Measurements from ENCODE around the gene LIPC.

The LIPC gene

GRCh38 chr15:58517682-58518525 lies 86.1 kb downstream of the LIPC start:
- DNase-seq (ENCODE audit: low read depth, low spot score): no peak

- no peak for DNase-seq (ENCODE audit: low read depth, low spot score)
These were observed 86.8 kb downstream of the LIPC start for GRCh38 chr15:58518626-58519025.

GRCh38 chr15:58519516-58519915 lies 87.7 kb downstream of the LIPC start:
- no peak for DNase-seq (ENCODE audit: low read depth, low spot score)

DNA sequence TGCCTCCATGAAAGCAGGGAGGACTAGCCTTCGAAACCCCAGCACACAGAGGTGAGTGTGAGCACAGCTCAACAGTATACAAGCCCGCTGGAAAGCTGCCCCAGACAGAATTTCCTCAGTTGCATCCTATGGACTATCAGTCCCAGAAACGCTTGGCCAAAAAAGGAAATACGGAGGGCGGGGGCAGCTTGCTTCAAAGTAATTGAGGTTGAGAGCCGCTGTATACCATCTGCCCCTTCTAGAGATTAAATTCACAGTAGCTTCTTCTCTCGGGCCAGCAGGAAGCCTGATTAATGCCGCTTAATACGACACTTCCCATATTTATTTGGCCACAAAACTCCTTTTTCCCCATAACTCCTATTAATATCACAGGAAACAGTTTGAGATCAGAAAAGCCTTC lies 88.7 kb downstream of the LIPC start:
- no peak for DNase-seq (ENCODE audit: low read depth, low spot score)

DNA sequence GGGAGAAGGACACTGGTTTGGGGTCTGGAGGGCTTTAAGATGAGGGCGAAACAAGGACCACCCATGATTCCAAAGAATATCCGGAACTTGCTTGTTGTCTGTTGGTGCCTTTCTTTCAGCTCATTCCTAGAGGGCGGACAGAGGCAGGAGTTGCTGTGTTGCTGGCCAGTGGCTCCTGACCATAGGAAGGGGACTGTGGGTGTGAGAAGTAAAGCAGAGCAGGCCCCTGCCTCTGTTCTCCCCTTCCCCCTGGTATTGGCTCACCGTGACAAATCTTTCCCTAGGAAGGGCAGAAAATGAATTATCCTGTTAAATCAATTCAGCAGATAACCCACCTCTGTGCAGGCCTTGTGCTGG lies 89.1 kb downstream of the LIPC start:
- DNase-seq (ENCODE audit: low read depth, low spot score): no peak

DNA sequence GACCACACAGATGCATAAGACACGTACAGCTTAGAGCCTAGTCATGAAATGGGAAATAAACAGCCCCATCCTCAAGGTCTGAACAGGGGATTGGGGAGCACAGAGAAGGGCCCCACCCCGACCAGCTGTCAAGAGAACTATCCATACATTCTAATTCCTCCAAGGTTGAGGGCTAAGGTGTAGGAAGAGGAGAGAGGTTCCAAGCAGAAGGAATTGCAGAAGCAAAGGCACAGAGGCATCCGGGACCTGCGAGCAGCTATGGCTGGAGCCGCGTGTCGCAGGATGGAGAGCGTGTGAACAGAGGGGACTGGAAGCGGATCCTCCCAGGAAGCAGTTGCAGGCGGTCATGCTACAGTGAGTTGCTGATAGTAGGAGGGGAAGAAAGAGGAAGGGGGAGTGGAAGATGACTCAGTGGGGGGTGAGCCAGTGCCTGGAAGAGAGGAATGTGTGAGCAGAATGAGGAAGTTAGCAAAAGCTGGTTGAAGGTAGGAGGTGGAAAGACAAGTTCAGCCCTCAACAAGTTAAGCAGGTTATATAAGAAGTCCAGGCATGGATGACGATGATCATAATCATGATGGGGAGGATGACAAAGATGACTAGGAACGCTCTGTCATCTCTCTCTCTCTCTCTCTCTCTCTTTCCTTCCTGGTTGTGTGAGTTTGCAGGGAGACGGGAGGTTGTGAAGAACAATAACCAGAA lies 89.7 kb downstream of the LIPC start:
- DNase-seq (ENCODE audit: low read depth, low spot score): no peak

- DNase-seq (ENCODE audit: low read depth, low spot score): no peak
These were observed 90.6 kb downstream of the LIPC start for GRCh38 chr15:58522391-58522790.

DNA sequence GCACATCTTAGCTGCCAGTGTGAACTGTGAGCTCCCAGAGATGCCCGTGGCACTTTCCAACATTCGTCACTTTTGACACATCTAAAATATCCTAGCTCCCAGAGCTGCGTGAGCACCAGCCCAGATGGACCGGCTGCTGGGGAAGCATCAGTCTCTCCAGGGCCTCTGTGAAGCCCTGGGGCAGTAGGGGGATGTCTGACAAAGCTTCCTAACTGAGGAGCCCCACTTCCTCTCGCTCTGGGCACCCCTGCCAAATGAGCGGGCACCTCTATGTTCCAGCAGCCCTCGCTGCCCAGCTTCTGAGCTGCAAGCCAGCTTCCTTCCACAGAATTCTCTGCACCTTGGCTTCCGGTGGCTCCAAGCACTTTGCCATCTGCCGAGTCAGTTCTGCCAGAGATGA lies 91.1 kb downstream of the LIPC start:
- no peak for DNase-seq (ENCODE audit: low read depth, low spot score)

GRCh38 chr15:58523634-58524033 lies 91.8 kb downstream of the LIPC start:
- DNase-seq (ENCODE audit: low read depth, low spot score): no peak

GRCh38 chr15:58524247-58524646 lies 92.5 kb downstream of the LIPC start:
- no peak for DNase-seq (ENCODE audit: low read depth, low spot score)

- no peak for DNase-seq (ENCODE audit: low read depth, low spot score)
These were observed 94.2 kb downstream of the LIPC start for GRCh38 chr15:58525991-58526421.

GRCh38 chr15:58526647-58527192 lies 94.9 kb downstream of the LIPC start:
- DNase-seq (ENCODE audit: low read depth, low spot score): no peak

GRCh38 chr15:58527573-58528187 lies 95.9 kb downstream of the LIPC start:
- DNase-seq (ENCODE audit: low read depth, low spot score): no peak

- DNase-seq (ENCODE audit: low read depth, low spot score): no peak
These were observed 96.5 kb downstream of the LIPC start for GRCh38 chr15:58528188-58528870.

- DNase-seq (ENCODE audit: low read depth, low spot score): no peak
These were observed 97.2 kb downstream of the LIPC start for GRCh38 chr15:58529041-58529440.

DNA sequence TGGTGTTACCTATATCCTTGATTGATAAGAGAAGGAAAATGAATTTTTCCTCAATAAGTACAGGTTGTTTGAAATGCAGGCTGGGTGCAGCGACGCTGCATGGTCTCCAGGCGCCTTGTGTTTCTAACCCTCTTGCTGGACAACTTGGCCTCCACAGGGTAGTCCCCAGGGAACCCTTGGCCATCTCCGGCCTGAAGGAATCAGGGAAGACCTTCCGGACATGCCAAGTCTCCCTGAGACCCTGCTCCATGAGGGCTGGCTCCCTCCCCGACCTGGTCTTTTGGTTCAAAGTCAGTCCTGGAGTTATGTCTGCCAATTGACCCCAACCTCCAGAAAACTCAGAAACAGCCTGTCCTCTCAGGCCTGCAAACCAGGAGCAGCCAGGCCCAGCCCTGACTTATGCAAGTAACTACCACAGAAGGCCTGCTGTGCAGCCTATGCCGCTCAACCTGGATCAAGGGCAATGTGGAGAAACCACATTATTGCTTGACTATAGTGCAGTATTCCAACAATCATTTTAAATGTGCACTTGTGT lies 98.3 kb downstream of the LIPC start:
- DNase-seq (ENCODE audit: low read depth, low spot score): no peak

DNA sequence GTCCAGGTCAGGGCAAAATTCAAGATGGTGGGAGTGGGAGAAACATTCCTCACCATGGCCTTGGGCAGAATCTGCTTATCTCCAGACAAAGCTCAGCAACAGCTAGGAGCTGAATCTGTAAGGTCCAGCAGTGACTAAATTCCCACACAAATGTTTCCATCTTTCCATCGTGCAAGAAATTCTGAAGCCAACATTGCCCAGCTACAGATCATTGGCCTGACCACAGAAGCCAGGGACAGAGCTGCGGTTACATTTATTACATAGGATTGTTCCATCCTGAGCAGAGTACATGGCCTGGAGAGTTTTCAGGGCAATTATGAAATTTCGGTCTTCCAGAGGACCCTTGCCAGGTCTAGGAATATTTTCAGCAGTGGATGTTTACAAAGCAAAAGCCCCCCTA lies 100.3 kb downstream of the LIPC start:
- DNase-seq (ENCODE audit: low read depth, low spot score): no peak

DNA sequence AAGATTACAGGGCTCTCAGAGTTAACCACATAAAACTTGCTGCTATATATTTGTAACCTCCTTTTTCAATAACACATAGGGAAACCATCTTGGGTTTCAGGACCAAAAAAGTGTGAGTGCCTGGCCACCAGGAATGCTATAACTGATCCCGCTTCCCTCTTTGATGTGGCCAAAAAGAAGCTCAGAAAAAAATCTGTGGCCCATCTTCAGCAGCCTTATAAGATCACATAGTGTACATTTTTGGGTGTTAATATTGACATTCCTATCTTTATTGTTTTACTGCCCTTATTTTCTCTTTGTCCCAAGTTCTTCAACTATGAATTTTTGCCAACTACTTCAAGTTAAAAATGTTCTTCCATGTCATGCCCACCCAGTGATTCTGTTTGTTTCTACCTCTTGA lies 102.8 kb downstream of the LIPC start:
- DNase-seq (ENCODE audit: low read depth, low spot score): no peak

GRCh38 chr15:58535337-58535736 lies 103.5 kb downstream of the LIPC start:
- no peak for DNase-seq (ENCODE audit: low read depth, low spot score)

GRCh38 chr15:58535894-58536293 lies 104.1 kb downstream of the LIPC start:
- no peak for DNase-seq (ENCODE audit: low read depth, low spot score)

DNA sequence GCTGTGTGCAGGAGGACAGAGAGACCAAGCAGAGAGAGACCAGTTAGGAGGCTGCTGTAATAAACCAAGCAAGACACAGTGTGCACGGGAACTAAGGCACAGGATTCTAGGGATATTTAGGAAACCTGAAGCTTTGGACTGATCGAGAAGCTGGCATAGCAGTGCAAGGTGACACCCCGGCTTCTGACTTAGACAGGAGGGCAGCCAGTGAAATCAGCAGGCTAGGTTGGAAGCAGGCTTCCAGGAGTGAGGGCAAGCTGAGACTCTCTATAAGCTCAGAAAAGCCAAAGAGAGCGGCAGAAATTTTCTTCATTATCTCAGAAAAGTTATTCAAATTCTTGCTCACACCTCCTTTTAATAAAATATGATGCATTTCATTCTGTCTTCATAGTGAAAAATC lies 104.6 kb downstream of the LIPC start:
- no peak for DNase-seq (ENCODE audit: low read depth, low spot score)

- no peak for DNase-seq (ENCODE audit: low read depth, low spot score)
These were observed 105.2 kb downstream of the LIPC start for GRCh38 chr15:58537033-58537432.

Data from smooth muscle cell of the brain vasculature (primary cell).